MM.1S (cell line): ENCODE measurements around the gene AGBL4.

Experiments
- EZH2phosphoT487 ChIP-seq: fragments of 300-600 bp; sonication (generic); IDR thresholded peaks from 2 replicates; pipeline ENCODE4 v1.6.1; 2018; ENCODE audit warnings: antibody characterized with exemption, low read length
- TF ChIP-seq, protein P1 (sequence below): fragments of 300-600 bp; sonication (generic); IDR thresholded peaks from 2 replicates; pipeline ENCODE4 v1.5.1; 2016; ENCODE audit warnings: antibody characterized with exemption, low read length, mixed read lengths

DNA sequence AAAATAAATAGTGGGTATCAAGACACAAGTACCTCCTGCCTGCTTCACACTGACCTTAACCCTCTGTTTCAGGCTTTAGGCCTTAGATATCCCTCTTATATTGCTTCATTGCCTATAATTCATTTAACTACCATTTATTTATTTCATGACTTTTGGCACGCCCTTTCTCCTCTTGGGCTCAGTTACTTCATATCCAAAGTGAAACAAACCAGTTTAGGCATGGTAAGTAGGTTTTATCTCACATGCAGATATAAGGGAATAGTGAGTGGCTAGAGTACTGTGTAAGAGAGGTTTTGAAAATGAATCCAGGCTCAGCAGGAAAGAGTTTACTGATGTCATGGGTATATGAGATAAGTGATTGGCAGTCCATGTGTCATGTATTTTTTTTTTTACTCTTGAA lies 1177.3 kb downstream of the AGBL4 start:
- TF ChIP-seq, protein P1, sequence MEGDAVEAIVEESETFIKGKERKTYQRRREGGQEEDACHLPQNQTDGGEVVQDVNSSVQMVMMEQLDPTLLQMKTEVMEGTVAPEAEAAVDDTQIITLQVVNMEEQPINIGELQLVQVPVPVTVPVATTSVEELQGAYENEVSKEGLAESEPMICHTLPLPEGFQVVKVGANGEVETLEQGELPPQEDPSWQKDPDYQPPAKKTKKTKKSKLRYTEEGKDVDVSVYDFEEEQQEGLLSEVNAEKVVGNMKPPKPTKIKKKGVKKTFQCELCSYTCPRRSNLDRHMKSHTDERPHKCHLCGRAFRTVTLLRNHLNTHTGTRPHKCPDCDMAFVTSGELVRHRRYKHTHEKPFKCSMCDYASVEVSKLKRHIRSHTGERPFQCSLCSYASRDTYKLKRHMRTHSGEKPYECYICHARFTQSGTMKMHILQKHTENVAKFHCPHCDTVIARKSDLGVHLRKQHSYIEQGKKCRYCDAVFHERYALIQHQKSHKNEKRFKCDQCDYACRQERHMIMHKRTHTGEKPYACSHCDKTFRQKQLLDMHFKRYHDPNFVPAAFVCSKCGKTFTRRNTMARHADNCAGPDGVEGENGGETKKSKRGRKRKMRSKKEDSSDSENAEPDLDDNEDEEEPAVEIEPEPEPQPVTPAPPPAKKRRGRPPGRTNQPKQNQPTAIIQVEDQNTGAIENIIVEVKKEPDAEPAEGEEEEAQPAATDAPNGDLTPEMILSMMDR = no peak
- no peak for TF ChIP-seq EZH2phosphoT487
